H1 (cell line): ENCODE results near the gene IL10. TPM values are rescaled to one million over a fixed set of nuclear protein-coding genes. Genes with fewer than 3 reads are reported as not detected.

Experiments
- CTCF ChIA-PET: fragments of 300-600 bp; sonication (Branson Sonifier 250); formaldehyde crosslinking; loops from one replicate; lab custom pipeline; 2021; ENCODE audit not compliant: partially characterized antibody; lab: Charles Lee
- POLR2A ChIA-PET: fragments of 300-600 bp; sonication (Branson Sonifier 250); formaldehyde crosslinking; loops from one replicate; lab custom pipeline; 2021; ENCODE audit warnings: inconsistent platforms; ENCODE audit not compliant: partially characterized antibody; lab: Charles Lee
- DNase-seq, 2 experiments: peaks; one replicate each; pipeline versions ENCODE4 v3.0.0 to v3.0.0-alpha.2; 2010 to 2022; ENCODE audit warnings: low spot score in 2 of 2, low read depth in 1 of 2, mixed read lengths in 1 of 2
- FAIRE-seq: peaks from 2 replicates; lab custom pipeline; 2011; peaks lifted over from hg19 to GRCh38; lab: Jason Lieb, UNC
- H2AFZ ChIP-seq: 2 replicates; pipeline ENCODE4 v1.8.1; 2012; ENCODE audit warnings: low read length, inconsistent platforms
- H2AK5ac ChIP-seq: 2 replicates; pipeline ENCODE4 v1.6.1; 2013; ENCODE audit warnings: low read depth, low read length
- H2BK120ac ChIP-seq: replicated peaks from 2 replicates; pipeline ENCODE3; 2013; ENCODE audit warnings: low read depth, low read length, inconsistent platforms
- H2BK12ac ChIP-seq: 2 replicates; pipeline ENCODE4 v1.6.1; 2013; ENCODE audit warnings: low read depth, low read length
- H2BK15ac ChIP-seq: 2 replicates; pipeline ENCODE4 v1.6.1; 2013; ENCODE audit warnings: low read length
- H2BK20ac ChIP-seq: 2 replicates; pipeline ENCODE4 v1.6.1; 2013; ENCODE audit warnings: low read length
- H2BK5ac ChIP-seq: 2 replicates; pipeline ENCODE4 v1.6.1; 2013; ENCODE audit warnings: low read depth, low read length
- H3K14ac ChIP-seq: 2 replicates; pipeline ENCODE4 v1.6.1; 2013; ENCODE audit warnings: inconsistent platforms; ENCODE audit not compliant: insufficient read length
- H3K18ac ChIP-seq: 2 replicates; pipeline ENCODE4 v1.6.1; 2013; ENCODE audit warnings: low read length; ENCODE audit errors: extremely low read depth
- H3K23ac ChIP-seq: 2 replicates; pipeline ENCODE4 v1.6.1; 2013; ENCODE audit warnings: inconsistent platforms; ENCODE audit not compliant: insufficient read length
- H3K23me2 ChIP-seq: 2 replicates; pipeline ENCODE4 v1.6.1; 2013; ENCODE audit warnings: low read depth, low read length
- H3K27ac ChIP-seq: 2 replicates; pipeline ENCODE4 v1.6.1; 2011; ENCODE audit warnings: low read depth, low read length, inconsistent platforms
- H3K27me3 ChIP-seq, 4 experiments: replicated peaks in 1 of 4; 1 replicate in 1 of 4; 2 replicates in 3 of 4; pipeline versions ENCODE4 v1.6.1 to v1.8.1; 2011 to 2013; ENCODE audit warnings: low read length in 3 of 4, mild to moderate bottlenecking in 3 of 4, inconsistent platforms in 2 of 4, mixed read lengths in 2 of 4, moderate library complexity in 1 of 4; ENCODE audit not compliant: control insufficient read depth in 3 of 4, insufficient read depth in 3 of 4; ENCODE audit errors: extremely low read depth in 1 of 4
- H3K36me3 ChIP-seq, 4 experiments: 2 replicates each; pipeline versions ENCODE4 v1.6.1 to v1.8.1; 2011 to 2013; ENCODE audit warnings: mild to moderate bottlenecking in 4 of 4, low read length in 3 of 4, moderate library complexity in 2 of 4, control low read depth in 1 of 4, inconsistent platforms in 1 of 4; ENCODE audit not compliant: insufficient read depth in 4 of 4, control insufficient read depth in 2 of 4
- H3K4ac ChIP-seq: replicated peaks from 2 replicates; pipeline ENCODE3; 2013; ENCODE audit warnings: low read length, low read depth, mixed read lengths, inconsistent platforms; ENCODE audit not compliant: insufficient read length
- H3K4me1 ChIP-seq, 4 experiments: replicated peaks in 1 of 4; 1 replicate in 1 of 4; 2 replicates in 3 of 4; pipeline versions ENCODE4 v1.6.1 to v1.8.1; 2011 to 2013; ENCODE audit warnings: low read length in 3 of 4, inconsistent platforms in 2 of 4, mixed read lengths in 1 of 4; ENCODE audit not compliant: insufficient read depth in 4 of 4, control insufficient read depth in 3 of 4
- H3K4me2 ChIP-seq, 2 experiments: 2 replicates each; pipeline versions ENCODE4 v1.6.1 to v1.8.1; 2011 to 2013; ENCODE audit warnings: low read depth in 2 of 2, low read length in 2 of 2, control low read depth in 1 of 2, inconsistent platforms in 1 of 2, mild to moderate bottlenecking in 1 of 2; ENCODE audit not compliant: insufficient read depth in 1 of 2
- H3K4me3 ChIP-seq, 4 experiments: fragments of 200-600, 300-600 bp in 1 of 4; sonication (generic), shearing (Covaris generic), sonication (Bioruptor Twin) in 1 of 4; 2 replicates each; pipeline versions ENCODE4 v1.5.1 to v1.8.1; 2011 to 2016; ENCODE audit warnings: low read length in 4 of 4, low read depth in 3 of 4, control low read depth in 2 of 4, inconsistent platforms in 2 of 4, mild to moderate bottlenecking in 2 of 4, mixed read lengths in 1 of 4, moderate library complexity in 1 of 4; ENCODE audit not compliant: insufficient read depth in 2 of 4; ENCODE audit errors: extremely low read depth in 1 of 4
- H3K56ac ChIP-seq: replicated peaks from 2 replicates; pipeline ENCODE3; 2013; ENCODE audit warnings: low read depth, mild to moderate bottlenecking, mixed read lengths, low read length, inconsistent platforms; ENCODE audit not compliant: insufficient read length
- H3K79me1 ChIP-seq: 2 replicates; pipeline ENCODE4 v1.6.1; 2013; ENCODE audit warnings: low read depth, low read length, control low read depth
- H3K79me2 ChIP-seq, 2 experiments: 2 replicates each; pipeline versions ENCODE4 v1.6.1 to v1.8.1; 2012 to 2013; ENCODE audit warnings: low read length in 2 of 2, mild to moderate bottlenecking in 2 of 2, inconsistent platforms in 1 of 2; ENCODE audit not compliant: insufficient read depth in 2 of 2, control insufficient read depth in 1 of 2
- H3K9ac ChIP-seq, 4 experiments: replicated peaks in 1 of 4; 1 replicate in 1 of 4; 2 replicates in 3 of 4; pipeline versions ENCODE4 v1.6.1 to v1.8.1; 2011 to 2013; ENCODE audit warnings: low read depth in 3 of 4, low read length in 3 of 4, control low read depth in 2 of 4, mild to moderate bottlenecking in 2 of 4, moderate library complexity in 2 of 4, inconsistent platforms in 1 of 4; ENCODE audit errors: extremely low read depth in 1 of 4
- H3K9me3 ChIP-seq, 2 experiments: 2 replicates each; pipeline versions ENCODE4 v1.6.1 to v1.8.1; 2012 to 2013; ENCODE audit warnings: mild to moderate bottlenecking in 2 of 2, moderate library complexity in 2 of 2, control low read depth in 1 of 2, inconsistent platforms in 1 of 2, low read depth in 1 of 2, low read length in 1 of 2, mixed read lengths in 1 of 2; ENCODE audit not compliant: insufficient read depth in 2 of 2
- H4K20me1 ChIP-seq, 2 experiments: replicated peaks in 1 of 2; 2 replicates each; pipeline versions ENCODE3 to v1.8.1; 2011 to 2013; ENCODE audit warnings: inconsistent platforms in 2 of 2, low read length in 2 of 2, mild to moderate bottlenecking in 1 of 2; ENCODE audit not compliant: insufficient read depth in 2 of 2, control insufficient read depth in 1 of 2
- H4K5ac ChIP-seq: 2 replicates; pipeline ENCODE4 v1.6.1; 2013; ENCODE audit warnings: low read length, low read depth, mixed read lengths, inconsistent platforms; ENCODE audit not compliant: insufficient read length
- H4K8ac ChIP-seq: 2 replicates; pipeline ENCODE4 v1.8.0; 2013; ENCODE audit warnings: mild to moderate bottlenecking, moderate library complexity, low read length, inconsistent platforms; ENCODE audit not compliant: insufficient read depth; ENCODE audit errors: extremely low read depth
- H4K91ac ChIP-seq: replicated peaks from 2 replicates; pipeline ENCODE3; 2013; ENCODE audit warnings: low read length, mixed read lengths, inconsistent platforms; ENCODE audit not compliant: insufficient read length
- ASH2L ChIP-seq: fragments of 200-600, 300-600 bp; sonication (generic); IDR thresholded peaks from one replicate; pipeline ENCODE4 v1.7.1; 2017; ENCODE audit warnings: low read length
- CBX5 ChIP-seq: fragments of 300-800, 300-1000 bp; sonication (generic); IDR thresholded peaks from 2 replicates; pipeline ENCODE4 v1.7.1; 2016; ENCODE audit warnings: antibody characterized with exemption, low read length, low read depth
- GABPA ChIP-seq: IDR thresholded peaks from 2 replicates; pipeline ENCODE4 v1.6.1; 2011; ENCODE audit warnings: mild to moderate bottlenecking, low read length, moderate library complexity, borderline replicate concordance; ENCODE audit not compliant: insufficient read depth
- JUN ChIP-seq: IDR thresholded peaks from 2 replicates; pipeline ENCODE4 v1.6.1; 2011; ENCODE audit warnings: low read depth, mild to moderate bottlenecking, improper control_type of control experiment, low read length
- KDM4A ChIP-seq: IDR thresholded peaks from one replicate; pipeline ENCODE4 v1.7.1; 2012; ENCODE audit warnings: low read depth, mild to moderate bottlenecking, moderate library complexity, low read length, inconsistent platforms; ENCODE audit not compliant: severe bottlenecking
- MAFK ChIP-seq: IDR thresholded peaks from 2 replicates; pipeline ENCODE4 v1.6.1; 2012; ENCODE audit warnings: low read depth, mild to moderate bottlenecking, improper control_type of control experiment, low read length
- RNF2 ChIP-seq: fragments of 200-900, 300-1000 bp; sonication (generic); IDR thresholded peaks from 2 replicates; pipeline ENCODE4 v1.7.1; 2016; ENCODE audit warnings: borderline replicate concordance, low read depth, mild to moderate bottlenecking, antibody characterized with exemption, low read length; ENCODE audit not compliant: poor library complexity, severe bottlenecking; ENCODE audit errors: missing control alignments
- RXRA ChIP-seq: IDR thresholded peaks from 2 replicates; pipeline ENCODE4 v1.6.1; 2011; ENCODE audit warnings: low read depth, mild to moderate bottlenecking, low read length, moderate library complexity; ENCODE audit not compliant: insufficient read depth
- SAP30 ChIP-seq: fragments of 300-600 bp; sonication (generic); IDR thresholded peaks from 2 replicates; pipeline ENCODE4 v1.7.1; 2012; ENCODE audit warnings: low read length, moderate library complexity, mild to moderate bottlenecking, inconsistent platforms; ENCODE audit not compliant: insufficient read depth, insufficient replicate concordance
- ZNF274 ChIP-seq: IDR thresholded peaks from 2 replicates; pipeline ENCODE4 v1.7.0; 2012; ENCODE audit warnings: low read length, borderline replicate concordance; ENCODE audit errors: extremely low read depth
- WGBS, 2 experiments: shearing (Covaris generic) in 1 of 2; methylation state at CpG; one replicate each; pipeline versions ENCODE4 v1.1.6 to v1.1.7; 2013 to 2015; ENCODE audit warnings: low lambda C conversion rate in 2 of 2, mixed read lengths in 2 of 2, inconsistent platforms in 1 of 2, low coverage in 1 of 2, missing lambda C conversion rate in 1 of 2; ENCODE audit not compliant: insufficient replicate concordance in 2 of 2, insufficient coverage in 1 of 2, insufficient read length in 1 of 2; ENCODE audit errors: extremely low coverage in 1 of 2, missing lambda C conversion rate in 1 of 2; 5-methylcytosine and 5-hydroxymethylcytosine counted together
- polyA plus RNA-seq, 7 experiments: library from polyadenylated mRNA; depleted of rRNA in 3 of 7; stranded (reverse) in 5 of 7; unstranded in 2 of 7; fragments of >200 nt in 5 of 7; fragments of 200-250 nt in 2 of 7; gene quantifications; 1 replicate in 5 of 7; 2 replicates in 1 of 7; 4 replicates in 1 of 7; pipeline versions ENCODE4 v1.2.1 to v1.2.3, GENCODE V29; 2011 to 2013; ENCODE audit warnings: missing spikeins in 2 of 7, mixed read lengths in 2 of 7
- total RNA-seq: library from RNA; stranded (reverse); fragmentation: NEBNext Ultra II Directional; extraction: Animal tissue kit (Norgen Biotek cat#: 25700); gene quantifications from 2 replicates; pipeline ENCODE4 v1.2.1, GENCODE V29; 2021

Gene IL10
- total and polyA plus RNA-seq, 2 of the 8 experiments (the other 6 are each of a cell fraction or from before 2014, with no cell fraction given) = not detected

- Histone ChIP-seq H2BK12ac (no peak overlapping the region), H3K18ac (no peak overlapping the region), H2BK15ac (no peak overlapping the region), H3K23ac (no peak overlapping the region), H3K23me2 (no peaks in the 10 kb centered on the region), H2BK5ac (no peak overlapping the region), H3K27ac (no peak overlapping the region), H4K91ac (no peak overlapping the region), H4K20me1 (no peaks in the 10 kb centered on the region), H2AFZ (no peak overlapping the region), H3K9me3 (no peaks in the 10 kb centered on the region), H3K4me1 (no peaks in the 10 kb centered on the region; a peak in 1 of 7 replicates), H3K14ac (no peak overlapping the region), H3K56ac (no peak overlapping the region), H2AK5ac (no peak overlapping the region), H3K79me1 (no peaks in the 10 kb centered on the region), H2BK20ac (no peak overlapping the region), H3K4me2 (no peak overlapping the region), H3K27me3 (0 out of 7 replicates have a peak, but pooled peaks cover 0 to 2% (median 0%) of the 10 kb centered on the region in 4 experiments), H3K36me3 (no peaks in the 10 kb centered on the region), H3K79me2 (no peaks in the 10 kb centered on the region), H4K5ac (no peak overlapping the region), H3K4me3 (no peak overlapping the region), H4K8ac (no peak overlapping the region), H3K9ac (no peak overlapping the region), H2BK120ac (no peak overlapping the region), H3K4ac (no peak overlapping the region)
- CTCF ChIA-PET = interaction anchor here (0.6 to 2.0 kb wide), 3 partner anchors 15 to 198 kb away, joined by 3 to 6 read pairs (median 3); no protein-coding TSS in a partner anchor
- 93% methylated on average over 2 of the region's 2 CpGs; no CpG with 5 or more reads in 1 of the 2 experiments for whole genome bisulfite sequencing, 2 experiments
- TF ChIP-seq JUN (no peak), ASH2L (no peak), SAP30 (no peak), KDM4A (no peak), RNF2 (no peak), CBX5 (no peak), MAFK (no peak), ZNF274 (no peak), GABPA (no peak), RXRA (no peak)
- POLR2A ChIA-PET = no interaction called here
- DNase-seq (no peak), FAIRE-seq (no peak)
Observed at GRCh38 chr1:206782448-206782847, 10.2 kb upstream of the IL10 start.
